GM18520 (cell line): ENCODE measurements around the gene TWIST1.

Experiments used
- ATAC-seq: cut with Tn5 transposase; IDR thresholded peaks from one replicate; pipeline ENCODE4 v1.9.1; 2021; ENCODE audit not compliant: unreplicated experiment

The TWIST1 gene

GRCh38 chr7:19113855-19114550 lies 3.4 kb downstream of the TWIST1 start:
- no peak for ATAC-seq

GRCh38 chr7:19113002-19113350 lies 4.5 kb downstream of the TWIST1 start:
- ATAC-seq, result no peak

GRCh38 chr7:19112274-19113001 lies 5.0 kb downstream of the TWIST1 start:
- no peak for ATAC-seq

- ATAC-seq, result no peak
Observed at GRCh38 chr7:19111474-19112273, 5.8 kb downstream of the TWIST1 start.

- no peak for ATAC-seq
Observed at GRCh38 chr7:19110776-19111175, 6.7 kb downstream of the TWIST1 start.

GRCh38 chr7:19110026-19110730 lies 7.3 kb downstream of the TWIST1 start:
- no peak for ATAC-seq

- ATAC-seq, result no peak
Observed at GRCh38 chr7:19109000-19109946, 8.2 kb downstream of the TWIST1 start.

GRCh38 chr7:19107356-19108146 lies 9.9 kb downstream of the TWIST1 start:
- ATAC-seq, result no peak

GRCh38 chr7:19107081-19107355 lies 10.4 kb downstream of the TWIST1 start:
- ATAC-seq, result no peak

- ATAC-seq, result no peak
Observed at GRCh38 chr7:19106241-19107080, 11.0 kb downstream of the TWIST1 start.

- ATAC-seq, result no peak
Observed at GRCh38 chr7:19105546-19105945, 11.9 kb downstream of the TWIST1 start.

GRCh38 chr7:19104811-19105210 lies 12.6 kb downstream of the TWIST1 start:
- no peak for ATAC-seq

GRCh38 chr7:19102884-19103283 lies 14.6 kb downstream of the TWIST1 start:
- no peak for ATAC-seq

GRCh38 chr7:19101909-19102308 lies 15.5 kb downstream of the TWIST1 start:
- no peak for ATAC-seq

- no peak for ATAC-seq
Observed at GRCh38 chr7:19101472-19101871, 16.0 kb downstream of the TWIST1 start.

GRCh38 chr7:19099924-19100323 lies 17.5 kb downstream of the TWIST1 start:
- no peak for ATAC-seq

GRCh38 chr7:19099194-19099593 lies 18.2 kb downstream of the TWIST1 start:
- ATAC-seq, result no peak

- no peak for ATAC-seq
Observed at GRCh38 chr7:19098510-19098909, 18.9 kb downstream of the TWIST1 start.
